H1 (cell line): ENCODE measurements around the gene IFNA1. TPM values are rescaled to one million over a fixed set of nuclear protein-coding genes. Genes with fewer than 3 reads are reported as not detected.

Experiments used
- CTCF ChIA-PET: fragments of 300-600 bp; sonication (Branson Sonifier 250); formaldehyde crosslinking; loops from one replicate; lab custom pipeline; 2021; ENCODE audit not compliant: partially characterized antibody; lab: Charles Lee
- POLR2A ChIA-PET: fragments of 300-600 bp; sonication (Branson Sonifier 250); formaldehyde crosslinking; loops from one replicate; lab custom pipeline; 2021; ENCODE audit warnings: inconsistent platforms; ENCODE audit not compliant: partially characterized antibody; lab: Charles Lee
- DNase-seq, 2 experiments: peaks; one replicate each; pipeline versions ENCODE4 v3.0.0 to v3.0.0-alpha.2; 2010 to 2022; ENCODE audit warnings: low spot score in 2 of 2, low read depth in 1 of 2, mixed read lengths in 1 of 2
- FAIRE-seq: peaks from 2 replicates; lab custom pipeline; 2011; peaks lifted over from hg19 to GRCh38; lab: Jason Lieb, UNC
- H2AFZ ChIP-seq: 2 replicates; pipeline ENCODE4 v1.8.1; 2012; ENCODE audit warnings: low read length, inconsistent platforms
- H2AK5ac ChIP-seq: 2 replicates; pipeline ENCODE4 v1.6.1; 2013; ENCODE audit warnings: low read depth, low read length
- H2BK120ac ChIP-seq: replicated peaks from 2 replicates; pipeline ENCODE3; 2013; ENCODE audit warnings: low read depth, low read length, inconsistent platforms
- H2BK12ac ChIP-seq: 2 replicates; pipeline ENCODE4 v1.6.1; 2013; ENCODE audit warnings: low read depth, low read length
- H2BK15ac ChIP-seq: 2 replicates; pipeline ENCODE4 v1.6.1; 2013; ENCODE audit warnings: low read length
- H2BK20ac ChIP-seq: 2 replicates; pipeline ENCODE4 v1.6.1; 2013; ENCODE audit warnings: low read length
- H2BK5ac ChIP-seq: 2 replicates; pipeline ENCODE4 v1.6.1; 2013; ENCODE audit warnings: low read depth, low read length
- H3K14ac ChIP-seq: 2 replicates; pipeline ENCODE4 v1.6.1; 2013; ENCODE audit warnings: inconsistent platforms; ENCODE audit not compliant: insufficient read length
- H3K18ac ChIP-seq: 2 replicates; pipeline ENCODE4 v1.6.1; 2013; ENCODE audit warnings: low read length; ENCODE audit errors: extremely low read depth
- H3K23ac ChIP-seq: 2 replicates; pipeline ENCODE4 v1.6.1; 2013; ENCODE audit warnings: inconsistent platforms; ENCODE audit not compliant: insufficient read length
- H3K23me2 ChIP-seq: 2 replicates; pipeline ENCODE4 v1.6.1; 2013; ENCODE audit warnings: low read depth, low read length
- H3K27ac ChIP-seq: 2 replicates; pipeline ENCODE4 v1.6.1; 2011; ENCODE audit warnings: low read depth, low read length, inconsistent platforms
- H3K27me3 ChIP-seq, 4 experiments: replicated peaks in 1 of 4; 1 replicate in 1 of 4; 2 replicates in 3 of 4; pipeline versions ENCODE4 v1.6.1 to v1.8.1; 2011 to 2013; ENCODE audit warnings: low read length in 3 of 4, mild to moderate bottlenecking in 3 of 4, inconsistent platforms in 2 of 4, mixed read lengths in 2 of 4, moderate library complexity in 1 of 4; ENCODE audit not compliant: control insufficient read depth in 3 of 4, insufficient read depth in 3 of 4; ENCODE audit errors: extremely low read depth in 1 of 4
- H3K36me3 ChIP-seq, 4 experiments: 2 replicates each; pipeline versions ENCODE4 v1.6.1 to v1.8.1; 2011 to 2013; ENCODE audit warnings: mild to moderate bottlenecking in 4 of 4, low read length in 3 of 4, moderate library complexity in 2 of 4, control low read depth in 1 of 4, inconsistent platforms in 1 of 4; ENCODE audit not compliant: insufficient read depth in 4 of 4, control insufficient read depth in 2 of 4
- H3K4ac ChIP-seq: replicated peaks from 2 replicates; pipeline ENCODE3; 2013; ENCODE audit warnings: low read length, low read depth, mixed read lengths, inconsistent platforms; ENCODE audit not compliant: insufficient read length
- H3K4me1 ChIP-seq, 4 experiments: replicated peaks in 1 of 4; 1 replicate in 1 of 4; 2 replicates in 3 of 4; pipeline versions ENCODE4 v1.6.1 to v1.8.1; 2011 to 2013; ENCODE audit warnings: low read length in 3 of 4, inconsistent platforms in 2 of 4, mixed read lengths in 1 of 4; ENCODE audit not compliant: insufficient read depth in 4 of 4, control insufficient read depth in 3 of 4
- H3K4me2 ChIP-seq, 2 experiments: 2 replicates each; pipeline versions ENCODE4 v1.6.1 to v1.8.1; 2011 to 2013; ENCODE audit warnings: low read depth in 2 of 2, low read length in 2 of 2, control low read depth in 1 of 2, inconsistent platforms in 1 of 2, mild to moderate bottlenecking in 1 of 2; ENCODE audit not compliant: insufficient read depth in 1 of 2
- H3K4me3 ChIP-seq, 4 experiments: fragments of 200-600, 300-600 bp in 1 of 4; sonication (generic), shearing (Covaris generic), sonication (Bioruptor Twin) in 1 of 4; 2 replicates each; pipeline versions ENCODE4 v1.5.1 to v1.8.1; 2011 to 2016; ENCODE audit warnings: low read length in 4 of 4, low read depth in 3 of 4, control low read depth in 2 of 4, inconsistent platforms in 2 of 4, mild to moderate bottlenecking in 2 of 4, mixed read lengths in 1 of 4, moderate library complexity in 1 of 4; ENCODE audit not compliant: insufficient read depth in 2 of 4; ENCODE audit errors: extremely low read depth in 1 of 4
- H3K56ac ChIP-seq: replicated peaks from 2 replicates; pipeline ENCODE3; 2013; ENCODE audit warnings: low read depth, mild to moderate bottlenecking, mixed read lengths, low read length, inconsistent platforms; ENCODE audit not compliant: insufficient read length
- H3K79me1 ChIP-seq: 2 replicates; pipeline ENCODE4 v1.6.1; 2013; ENCODE audit warnings: low read depth, low read length, control low read depth
- H3K79me2 ChIP-seq, 2 experiments: 2 replicates each; pipeline versions ENCODE4 v1.6.1 to v1.8.1; 2012 to 2013; ENCODE audit warnings: low read length in 2 of 2, mild to moderate bottlenecking in 2 of 2, inconsistent platforms in 1 of 2; ENCODE audit not compliant: insufficient read depth in 2 of 2, control insufficient read depth in 1 of 2
- H3K9ac ChIP-seq, 4 experiments: replicated peaks in 1 of 4; 1 replicate in 1 of 4; 2 replicates in 3 of 4; pipeline versions ENCODE4 v1.6.1 to v1.8.1; 2011 to 2013; ENCODE audit warnings: low read depth in 3 of 4, low read length in 3 of 4, control low read depth in 2 of 4, mild to moderate bottlenecking in 2 of 4, moderate library complexity in 2 of 4, inconsistent platforms in 1 of 4; ENCODE audit errors: extremely low read depth in 1 of 4
- H3K9me3 ChIP-seq, 2 experiments: 2 replicates each; pipeline versions ENCODE4 v1.6.1 to v1.8.1; 2012 to 2013; ENCODE audit warnings: mild to moderate bottlenecking in 2 of 2, moderate library complexity in 2 of 2, control low read depth in 1 of 2, inconsistent platforms in 1 of 2, low read depth in 1 of 2, low read length in 1 of 2, mixed read lengths in 1 of 2; ENCODE audit not compliant: insufficient read depth in 2 of 2
- H4K20me1 ChIP-seq, 2 experiments: replicated peaks in 1 of 2; 2 replicates each; pipeline versions ENCODE3 to v1.8.1; 2011 to 2013; ENCODE audit warnings: inconsistent platforms in 2 of 2, low read length in 2 of 2, mild to moderate bottlenecking in 1 of 2; ENCODE audit not compliant: insufficient read depth in 2 of 2, control insufficient read depth in 1 of 2
- H4K5ac ChIP-seq: 2 replicates; pipeline ENCODE4 v1.6.1; 2013; ENCODE audit warnings: low read length, low read depth, mixed read lengths, inconsistent platforms; ENCODE audit not compliant: insufficient read length
- H4K8ac ChIP-seq: 2 replicates; pipeline ENCODE4 v1.8.0; 2013; ENCODE audit warnings: mild to moderate bottlenecking, moderate library complexity, low read length, inconsistent platforms; ENCODE audit not compliant: insufficient read depth; ENCODE audit errors: extremely low read depth
- H4K91ac ChIP-seq: replicated peaks from 2 replicates; pipeline ENCODE3; 2013; ENCODE audit warnings: low read length, mixed read lengths, inconsistent platforms; ENCODE audit not compliant: insufficient read length
- CREB1 ChIP-seq: IDR thresholded peaks from 2 replicates; pipeline ENCODE4 v1.6.1; 2012; ENCODE audit warnings: inconsistent platforms
- EZH2 ChIP-seq: fragments of 200-600 bp; sonication (generic); IDR thresholded peaks from 2 replicates; pipeline ENCODE4 v1.7.1; 2012; ENCODE audit warnings: low read depth, mild to moderate bottlenecking, moderate library complexity, low read length, inconsistent platforms; ENCODE audit not compliant: severe bottlenecking
- JUN ChIP-seq: IDR thresholded peaks from 2 replicates; pipeline ENCODE4 v1.6.1; 2011; ENCODE audit warnings: low read depth, mild to moderate bottlenecking, improper control_type of control experiment, low read length
- JUND ChIP-seq: IDR thresholded peaks from 2 replicates; pipeline ENCODE4 v1.6.1; 2011; ENCODE audit warnings: mild to moderate bottlenecking, improper control_type of control experiment, low read length
- KDM1A ChIP-seq: fragments of 200-600, 300-600 bp; sonication (generic); IDR thresholded peaks from 2 replicates; pipeline ENCODE4 v1.7.1; 2016; ENCODE audit warnings: mild to moderate bottlenecking, low read length, borderline replicate concordance
- POLR2AphosphoS5 ChIP-seq: IDR thresholded peaks from 2 replicates; pipeline ENCODE4 v1.6.1; 2011; ENCODE audit warnings: low read depth, low read length
- TAF1 ChIP-seq: IDR thresholded peaks from 2 replicates; pipeline ENCODE4 v1.6.1; 2011; ENCODE audit warnings: mild to moderate bottlenecking, low read depth, low read length
- TAF7 ChIP-seq: optimal IDR thresholded peaks from 2 replicates; pipeline ENCODE3; 2011; ENCODE audit warnings: low read depth, mild to moderate bottlenecking, inconsistent platforms, low read length, moderate library complexity, borderline replicate concordance
- ZNF274 ChIP-seq: IDR thresholded peaks from 2 replicates; pipeline ENCODE4 v1.7.0; 2012; ENCODE audit warnings: low read length, borderline replicate concordance; ENCODE audit errors: extremely low read depth
- WGBS, 2 experiments: shearing (Covaris generic) in 1 of 2; methylation state at CpG; one replicate each; pipeline versions ENCODE4 v1.1.6 to v1.1.7; 2013 to 2015; ENCODE audit warnings: low lambda C conversion rate in 2 of 2, mixed read lengths in 2 of 2, inconsistent platforms in 1 of 2, low coverage in 1 of 2, missing lambda C conversion rate in 1 of 2; ENCODE audit not compliant: insufficient replicate concordance in 2 of 2, insufficient coverage in 1 of 2, insufficient read length in 1 of 2; ENCODE audit errors: extremely low coverage in 1 of 2, missing lambda C conversion rate in 1 of 2; 5-methylcytosine and 5-hydroxymethylcytosine counted together
- polyA plus RNA-seq, 7 experiments: library from polyadenylated mRNA; depleted of rRNA in 3 of 7; stranded (reverse) in 5 of 7; unstranded in 2 of 7; fragments of >200 nt in 5 of 7; fragments of 200-250 nt in 2 of 7; gene quantifications; 1 replicate in 5 of 7; 2 replicates in 1 of 7; 4 replicates in 1 of 7; pipeline versions ENCODE4 v1.2.1 to v1.2.3, GENCODE V29; 2011 to 2013; ENCODE audit warnings: missing spikeins in 2 of 7, mixed read lengths in 2 of 7
- total RNA-seq: library from RNA; stranded (reverse); fragmentation: NEBNext Ultra II Directional; extraction: Animal tissue kit (Norgen Biotek cat#: 25700); gene quantifications from 2 replicates; pipeline ENCODE4 v1.2.1, GENCODE V29; 2021

The IFNA1 gene
- total and polyA plus RNA-seq, 2 of the 8 experiments (the other 6 are each of a cell fraction or from before 2014, with no cell fraction given), result not detected

DNA sequence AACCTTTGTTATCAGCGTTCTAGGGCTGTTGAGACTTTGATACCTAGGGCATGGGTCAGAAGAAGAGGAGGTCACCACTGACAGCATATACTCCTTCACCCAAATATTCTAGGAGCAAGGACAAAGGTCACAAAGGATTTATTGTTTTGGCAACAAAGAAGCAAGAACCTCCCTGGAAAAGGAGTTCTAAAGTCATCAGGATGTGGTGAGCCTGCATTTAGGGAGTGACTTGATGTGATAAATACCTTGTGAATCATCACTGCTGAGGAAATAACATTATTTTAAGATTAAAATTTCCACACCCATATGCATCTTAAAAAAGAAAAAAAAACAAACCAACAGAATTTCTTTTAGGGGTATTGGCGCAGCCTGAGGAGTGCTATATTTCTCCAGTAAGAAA lies 13.9 kb downstream of the IFNA1 start:
- Histone ChIP-seq H2BK20ac (no peak overlapping the region), H2BK120ac (no peak overlapping the region), H3K4me1 (no peaks in the 10 kb centered on the region), H3K9ac (no peak overlapping the region), H3K36me3 (no peaks in the 10 kb centered on the region), H2AK5ac (no peak overlapping the region), H4K91ac (no peak overlapping the region), H3K56ac (no peak overlapping the region), H3K18ac (no peak overlapping the region), H2AFZ (no peak overlapping the region), H3K23me2 (no peaks in the 10 kb centered on the region), H2BK12ac (no peak overlapping the region), H3K14ac (no peak overlapping the region), H3K79me1 (no peaks in the 10 kb centered on the region), H3K4me3 (no peak overlapping the region), H3K23ac (no peak overlapping the region), H3K4me2 (no peak overlapping the region), H4K20me1 (no peaks in the 10 kb centered on the region), H4K5ac (no peak overlapping the region), H2BK5ac (no peak overlapping the region), H3K79me2 (no peaks in the 10 kb centered on the region), H4K8ac (no peak overlapping the region), H3K9me3 (no peaks in the 10 kb centered on the region), H2BK15ac (no peak overlapping the region), H3K27me3 (no peaks in the 10 kb centered on the region), H3K27ac (no peak overlapping the region), H3K4ac (no peak overlapping the region)
- DNase-seq (no peak), FAIRE-seq (no peak)
- 90% methylated on average over 2 of the region's 2 CpGs; no CpG with 5 or more reads in 1 of the 2 experiments for WGBS, 2 experiments
- CTCF ChIA-PET, result interaction anchor here (0.7 to 4.5 kb wide), 14 partner anchors 9 to 595 kb away, joined by 3 to 36 read pairs (median 4); no protein-coding TSS in a partner anchor
- POLR2A ChIA-PET, result no interaction called here
- TF ChIP-seq ZNF274 (no peak), EZH2 (no peak), TAF1 (no peak), JUND (no peak), POLR2AphosphoS5 (no peak), TAF7 (no peak), CREB1 (no peak), JUN (no peak), KDM1A (no peak)
